Sciatic nerve (tissue), 2 donors: ENCODE results near the gene USP12. TPM values are rescaled to one million over a fixed set of nuclear protein-coding genes. Genes with fewer than 3 reads are reported as not detected.

Experiments used
- ATAC-seq: fragments of 200-7000 bp; cut with Tn5 transposase; one replicate; pipeline ENCODE4 v1.9.1; 2020; ENCODE audit warnings: mild to moderate bottlenecking, moderate library complexity
- DNase-seq: peaks from one replicate; pipeline ENCODE4 v3.0.0-alpha.2; 2020; ENCODE audit warnings: low spot score
- intact Hi-C: fragments of 100-400 bp; cut with DNase I; formaldehyde crosslinking; loops from one replicate; pipeline ENCODE4 v1.14.2; 2022
- total RNA-seq: library from RNA; stranded (reverse); fragmentation: NEBNext Ultra II Directional; extraction: Animal tissue kit (Norgen Biotek cat#: 25700); gene quantifications from one replicate; pipeline ENCODE4 v1.2.1, GENCODE V29; 2021
- donor health status: DM: no; HTN: no; CAD: no.
- donor health status: DM: no; HTN: no; CAD: no.

Gene USP12
- total RNA-seq, 1 donor from 2014 or later = 32.7 TPM

DNA sequence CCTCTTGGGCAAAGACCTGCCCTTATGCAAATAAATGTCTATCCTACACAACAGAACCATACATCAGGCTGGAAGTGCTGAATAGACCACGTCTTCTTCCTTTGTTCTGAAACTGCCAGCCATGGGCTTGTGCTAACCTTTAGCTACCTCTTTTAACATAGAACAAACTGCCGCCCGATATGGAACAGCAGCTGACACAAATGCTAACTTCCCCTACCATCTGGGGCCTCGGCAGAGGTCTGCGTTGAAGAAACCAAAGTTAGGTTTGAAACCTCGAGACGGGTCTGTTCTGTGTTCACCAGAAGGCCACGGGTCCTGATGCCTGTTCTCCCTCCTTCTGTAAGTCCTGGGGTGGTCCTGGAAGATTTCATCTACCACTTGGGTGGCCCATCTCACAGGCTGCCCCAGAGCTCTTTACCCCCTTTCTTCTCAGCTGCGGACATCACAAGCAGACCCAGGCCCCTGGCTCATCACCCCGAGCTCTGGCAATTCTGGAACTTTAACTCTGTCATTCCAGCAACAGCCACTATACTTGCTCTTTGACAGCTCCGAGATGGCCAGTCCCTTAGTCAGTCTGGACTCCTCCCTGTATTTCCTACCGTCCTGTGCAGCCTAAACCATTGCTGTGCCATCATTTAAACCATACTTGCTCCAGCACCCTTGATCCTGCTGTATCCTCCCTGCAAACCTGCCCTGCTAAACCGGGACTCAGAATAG is 146.7 kb downstream of the USP12 start:
- ATAC-seq (no peak), DNase-seq (no peak)
- intact Hi-C loops = no loop called here

DNA sequence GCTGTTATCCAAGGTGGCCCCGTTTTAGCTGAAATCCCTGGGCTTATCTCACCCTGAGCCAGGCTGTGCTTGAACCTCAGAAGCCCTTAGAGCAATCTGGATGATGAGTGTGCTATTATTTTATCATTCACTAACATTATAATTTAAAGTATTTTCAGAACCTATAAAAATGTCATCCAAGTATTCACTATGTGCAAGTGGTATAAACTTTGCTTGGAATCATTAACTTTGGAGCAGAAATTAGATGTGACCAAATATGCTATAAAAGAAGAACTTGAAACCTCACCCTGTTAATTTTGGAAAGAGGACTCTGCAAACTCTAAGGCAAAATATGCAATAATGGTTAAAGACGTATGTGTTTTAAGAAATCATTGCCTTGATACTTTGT is 147.5 kb downstream of the USP12 start:
- no peak for DNase-seq
- intact Hi-C loops = no loop called here
- no peak for ATAC-seq

DNA sequence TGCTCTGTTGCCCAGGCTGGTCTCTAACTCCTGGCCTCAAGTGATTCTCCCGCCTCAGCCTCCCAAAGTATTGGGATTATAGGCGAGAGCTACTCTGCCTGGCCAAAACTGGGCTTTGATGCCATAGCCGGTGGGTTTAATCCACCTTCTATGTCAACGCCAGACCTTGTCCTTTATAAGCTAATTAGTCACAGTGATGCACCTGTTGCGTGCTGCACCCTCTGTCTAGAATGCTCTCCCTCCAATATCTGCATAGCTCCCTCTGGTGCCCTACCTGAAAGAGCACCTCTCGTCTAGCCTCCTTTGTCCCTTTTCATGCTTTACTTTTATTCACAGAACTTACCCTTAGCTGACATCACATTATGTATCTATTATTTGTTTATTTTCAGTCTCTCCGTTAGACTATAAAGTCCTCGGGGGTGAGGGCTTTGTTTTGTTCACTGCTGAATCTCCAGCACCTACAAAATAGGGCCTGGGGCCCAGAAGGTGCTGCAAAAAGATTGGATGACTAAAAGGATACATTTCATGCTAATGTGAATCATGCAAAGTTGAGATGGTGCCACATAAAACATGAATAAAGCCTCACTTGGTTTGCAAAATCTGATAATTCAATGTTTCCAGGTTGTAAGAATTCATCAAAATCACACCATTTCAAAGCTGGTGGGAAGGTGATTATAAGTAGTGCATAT is 148.1 kb downstream of the USP12 start:
- intact Hi-C loops = no loop called here
- no peak for ATAC-seq
- DNase-seq = no peak

DNA sequence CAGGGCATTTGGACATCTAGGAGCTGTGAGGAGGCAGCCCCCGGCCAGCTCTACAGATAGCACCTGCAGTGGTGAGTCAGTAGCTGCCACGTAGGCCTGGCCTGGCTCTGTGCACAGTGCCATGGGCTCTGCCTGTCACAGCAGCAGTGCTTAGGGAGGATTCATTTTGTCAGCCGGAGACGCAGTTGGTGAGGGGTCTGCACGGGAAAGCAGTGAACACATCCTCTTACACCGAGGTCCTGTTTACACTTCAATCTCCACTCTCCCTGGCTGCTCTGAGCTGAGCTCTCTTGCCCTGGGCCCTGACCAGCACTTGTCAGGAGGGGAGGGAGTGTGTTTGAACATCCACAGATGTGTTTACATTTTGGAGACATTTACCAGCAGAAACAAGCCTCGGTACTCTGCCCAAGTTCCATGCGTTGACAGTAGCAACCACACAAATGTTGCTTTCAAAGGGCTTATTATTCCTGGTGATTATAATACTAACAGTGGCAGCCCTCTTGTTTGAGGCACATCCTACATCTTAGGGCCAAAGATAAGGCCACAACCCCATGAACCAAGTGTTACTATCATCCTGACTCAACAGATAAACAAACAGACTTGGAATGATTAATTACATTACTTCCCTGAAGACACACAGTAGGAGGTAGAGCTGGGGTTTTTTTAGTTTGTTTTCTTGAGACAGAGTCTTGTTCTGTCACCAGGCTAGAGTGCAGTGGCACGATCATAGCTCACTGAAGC is 148.9 kb downstream of the USP12 start:
- ATAC-seq (peak; percentile 17), DNase-seq (no peak)
- intact Hi-C loops = no loop called here

DNA sequence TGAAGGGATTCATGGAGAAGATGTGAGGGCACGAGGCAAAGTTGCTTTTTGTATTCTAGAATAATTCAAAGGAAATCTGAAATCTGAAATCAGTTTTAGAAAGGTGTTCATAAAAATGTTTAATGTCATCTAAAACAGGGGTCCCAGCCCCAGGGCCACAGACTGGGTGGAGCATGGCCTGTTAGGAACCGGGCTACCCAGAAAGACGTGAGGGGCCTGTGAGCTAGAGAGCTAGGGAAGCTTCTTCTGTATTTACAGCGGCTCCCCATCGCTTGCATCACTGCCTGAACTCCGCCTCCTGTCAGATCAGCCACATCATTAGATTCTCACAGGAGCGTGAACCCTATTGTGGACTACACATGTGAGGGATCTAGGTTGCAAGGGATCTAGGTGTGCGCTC is 151.2 kb downstream of the USP12 start:
- no peak for ATAC-seq
- no peak for DNase-seq
- intact Hi-C loops = no loop called here

DNA sequence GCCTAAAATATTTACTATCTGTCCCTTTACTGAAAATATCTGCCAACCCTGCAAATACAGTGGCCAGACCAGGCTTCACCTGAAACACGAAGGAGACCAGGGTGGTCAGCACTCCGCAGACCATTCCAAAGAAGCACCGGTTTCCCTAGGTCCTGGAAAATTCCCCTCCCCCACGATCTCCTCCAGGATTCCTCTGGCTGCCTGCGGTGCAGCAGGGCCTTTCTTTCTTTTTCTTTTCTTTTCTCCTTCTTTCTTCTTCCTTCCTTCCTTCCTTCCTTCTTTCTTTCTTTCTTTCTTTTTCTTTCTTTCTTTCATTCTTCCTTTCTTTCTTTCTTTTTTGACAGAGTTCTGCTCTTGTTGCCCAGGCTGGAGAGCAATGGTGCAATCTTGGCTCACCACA is 152.7 kb downstream of the USP12 start:
- ATAC-seq (no peak), DNase-seq (no peak)
- intact Hi-C loops = no loop called here

DNA sequence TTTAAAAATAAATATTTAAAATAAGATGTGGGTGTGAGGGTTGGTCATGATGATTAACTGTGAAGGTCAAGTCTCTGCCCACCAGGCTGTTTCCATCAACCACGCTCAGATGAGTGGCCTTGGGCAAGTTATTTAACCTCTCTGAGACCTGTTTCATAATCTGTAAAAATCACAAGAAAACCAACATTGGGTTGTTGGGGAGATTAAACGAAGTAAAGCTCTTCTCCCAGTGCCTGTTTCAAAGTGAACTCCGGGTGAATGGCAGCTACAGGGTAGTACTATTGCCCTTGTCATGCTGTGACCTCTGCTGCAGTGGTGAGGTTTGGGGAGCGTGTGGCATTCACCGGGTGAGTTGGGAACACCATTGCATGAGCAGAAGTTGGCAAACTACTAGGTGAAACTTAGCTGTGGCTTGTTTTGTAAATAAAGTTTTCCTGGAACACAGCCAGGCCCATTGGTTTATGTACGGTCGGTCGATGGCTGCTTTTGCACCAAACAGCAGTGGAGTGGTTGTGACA is 153.2 kb downstream of the USP12 start:
- DNase-seq = no peak
- intact Hi-C loops = no loop called here
- no peak for ATAC-seq

DNA sequence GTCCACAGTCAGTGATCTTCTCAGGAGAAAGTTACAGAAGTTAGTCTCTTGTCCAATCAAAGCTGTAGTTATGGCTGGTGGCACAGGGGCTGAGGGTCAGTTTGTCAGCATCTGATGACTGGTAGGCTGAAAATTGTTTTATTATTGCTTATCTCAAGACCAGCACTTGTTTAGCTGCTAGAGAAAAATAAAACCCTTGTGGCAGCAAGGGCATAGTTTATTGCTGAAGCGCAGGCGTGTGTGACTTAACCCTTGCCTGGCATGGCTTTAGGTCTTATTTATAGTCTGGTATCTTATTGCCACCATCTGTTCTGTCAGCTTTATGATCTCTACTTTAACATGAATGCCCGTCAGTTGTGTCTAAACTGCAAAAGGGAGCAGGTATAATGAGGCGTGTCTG is 154.7 kb downstream of the USP12 start:
- ATAC-seq (no peak), DNase-seq (no peak)
- intact Hi-C loops = no loop called here

Other genes starting within 250 kb of the USP12 start
- 877 TPM for gene RPL21, start 79.7 kb upstream of the USP12 start, total RNA-seq
- gene RASL11A, start 99.0 kb upstream of the USP12 start, total RNA-seq = 14.2 TPM